Measurements from ENCODE around the gene UQCRHL.

The UQCRHL gene

GRCh38 chr1:15799004-15799867 lies 8.2 kb downstream of the UQCRHL start:
- Histone ChIP-seq H3K4me3 (ENCODE audit: low read length in 2 of 2) (no peak overlapping the region), H3K36me3 (replicated peaks in 1 of 2; ENCODE audit: control insufficient read depth in 2 of 2, insufficient read depth in 2 of 2, low read length in 2 of 2) (no peaks in the 10 kb centered on the region), H3K18ac (ENCODE audit: low read length) (no peak overlapping the region), H2BK12ac (ENCODE audit: low read length) (no peak overlapping the region), H3K14ac (ENCODE audit: low read length) (no peak overlapping the region), H4K8ac (ENCODE audit: low read depth, low read length) (no peak overlapping the region), H2AFZ (ENCODE audit: low read length) (no peak overlapping the region), H3K4ac (ENCODE audit: low read length) (no peak overlapping the region), H3K27ac (replicated peaks; ENCODE audit: low read length) (no peak overlapping the region), H2BK5ac (ENCODE audit: low read length) (no peak overlapping the region), H3K27me3 (ENCODE audit: control insufficient read depth in 3 of 3, insufficient read depth in 3 of 3, low read depth in 1 of 3, low read length in 3 of 3) (peaks cover 0 to 6% (median 0%) of the 10 kb centered on the region in 3 experiments), H2BK120ac (ENCODE audit: low read depth, low read length) (no peak overlapping the region), H3K79me1 (ENCODE audit: low read depth, low read length) (no peaks in the 10 kb centered on the region), H3K4me2 (ENCODE audit: insufficient read depth, low read length, poor library complexity, severe bottlenecking) (no peak overlapping the region), H2BK15ac (ENCODE audit: low read length) (no peak overlapping the region), H2AK5ac (ENCODE audit: low read depth, low read length) (no peak overlapping the region), H3K23ac (ENCODE audit: low read depth, low read length, poor library complexity) (no peak overlapping the region), H4K91ac (ENCODE audit: low read depth, low read length, poor library complexity) (no peak overlapping the region), H3K9ac (ENCODE audit: low read depth, low read length, poor library complexity) (no peak overlapping the region), H3K4me1 (ENCODE audit: control insufficient read depth in 2 of 2, insufficient read depth in 1 of 2, low read depth in 1 of 2, low read length in 2 of 2) (peaks cover 8 to 21% of the 10 kb centered on the region in 2 donors), H3K9me3 (replicated peaks in 1 of 2; ENCODE audit: control insufficient read depth in 2 of 2, insufficient read depth in 1 of 2, low read depth in 1 of 2, low read length in 2 of 2) (no peaks in the 10 kb centered on the region)
- WGBS, 2 donors (ENCODE audit: extremely low coverage in 2 of 2, insufficient read length in 2 of 2, insufficient replicate concordance in 1 of 2): no CpG with 5 or more reads among the region's 9 CpGs
- DNase-seq (ENCODE audit: low spot score): no peak

GRCh38 chr1:15797614-15798390 lies 9.6 kb downstream of the UQCRHL start:
- Histone ChIP-seq H3K36me3 (replicated peaks in 1 of 2; ENCODE audit: control insufficient read depth in 2 of 2, insufficient read depth in 2 of 2, low read length in 2 of 2) (no peaks in the 10 kb centered on the region), H4K8ac (ENCODE audit: low read depth, low read length) (no peak overlapping the region), H2BK120ac (ENCODE audit: low read depth, low read length) (no peak overlapping the region), H3K14ac (ENCODE audit: low read length) (no peak overlapping the region), H3K9me3 (replicated peaks in 1 of 2; ENCODE audit: control insufficient read depth in 2 of 2, insufficient read depth in 1 of 2, low read depth in 1 of 2, low read length in 2 of 2) (no peaks in the 10 kb centered on the region), H3K4me3 (ENCODE audit: low read length in 2 of 2) (no peak overlapping the region), H3K4me1 (ENCODE audit: control insufficient read depth in 2 of 2, insufficient read depth in 1 of 2, low read depth in 1 of 2, low read length in 2 of 2) (peaks cover 8 to 14% of the 10 kb centered on the region in 2 donors), H3K27me3 (ENCODE audit: control insufficient read depth in 3 of 3, insufficient read depth in 3 of 3, low read depth in 1 of 3, low read length in 3 of 3) (peaks cover 0 to 5% (median 0%) of the 10 kb centered on the region in 3 experiments), H2BK15ac (ENCODE audit: low read length) (no peak overlapping the region), H3K4ac (ENCODE audit: low read length) (no peak overlapping the region), H3K9ac (ENCODE audit: low read depth, low read length, poor library complexity) (no peak overlapping the region), H3K23ac (ENCODE audit: low read depth, low read length, poor library complexity) (no peak overlapping the region), H4K91ac (ENCODE audit: low read depth, low read length, poor library complexity) (no peak overlapping the region), H2AK5ac (ENCODE audit: low read depth, low read length) (no peak overlapping the region), H2AFZ (ENCODE audit: low read length) (no peak overlapping the region), H3K4me2 (ENCODE audit: insufficient read depth, low read length, poor library complexity, severe bottlenecking) (no peak overlapping the region), H3K27ac (replicated peaks; ENCODE audit: low read length) (no peak overlapping the region), H3K79me1 (ENCODE audit: low read depth, low read length) (no peaks in the 10 kb centered on the region), H2BK5ac (ENCODE audit: low read length) (no peak overlapping the region), H3K18ac (ENCODE audit: low read length) (no peak overlapping the region), H2BK12ac (ENCODE audit: low read length) (no peak overlapping the region)
- WGBS, 2 donors (ENCODE audit: extremely low coverage in 2 of 2, insufficient read length in 2 of 2, insufficient replicate concordance in 1 of 2): no CpG with 5 or more reads among the region's 14 CpGs
- DNase-seq (ENCODE audit: low spot score): no peak

- Histone ChIP-seq H3K9me3 (replicated peaks in 1 of 2; ENCODE audit: control insufficient read depth in 2 of 2, insufficient read depth in 1 of 2, low read depth in 1 of 2, low read length in 2 of 2) (no peaks in the 10 kb centered on the region), H3K4me3 (ENCODE audit: low read length in 2 of 2) (no peak overlapping the region), H3K9ac (ENCODE audit: low read depth, low read length, poor library complexity) (no peak overlapping the region), H2BK5ac (ENCODE audit: low read length) (no peak overlapping the region), H2BK12ac (ENCODE audit: low read length) (no peak overlapping the region), H3K27me3 (ENCODE audit: control insufficient read depth in 3 of 3, insufficient read depth in 3 of 3, low read depth in 1 of 3, low read length in 3 of 3) (no peaks in the 10 kb centered on the region), H3K14ac (ENCODE audit: low read length) (no peak overlapping the region), H2AK5ac (ENCODE audit: low read depth, low read length) (no peak overlapping the region), H3K4me2 (ENCODE audit: insufficient read depth, low read length, poor library complexity, severe bottlenecking) (no peak overlapping the region), H2BK120ac (ENCODE audit: low read depth, low read length) (no peak overlapping the region), H3K4ac (ENCODE audit: low read length) (no peak overlapping the region), H2BK15ac (ENCODE audit: low read length) (no peak overlapping the region), H3K4me1 (ENCODE audit: control insufficient read depth in 2 of 2, insufficient read depth in 1 of 2, low read depth in 1 of 2, low read length in 2 of 2) (peaks cover 8 to 14% of the 10 kb centered on the region in 2 donors), H3K79me1 (ENCODE audit: low read depth, low read length) (no peaks in the 10 kb centered on the region), H4K8ac (ENCODE audit: low read depth, low read length) (no peak overlapping the region), H3K23ac (ENCODE audit: low read depth, low read length, poor library complexity) (no peak overlapping the region), H3K27ac (replicated peaks; ENCODE audit: low read length) (no peak overlapping the region), H3K36me3 (replicated peaks in 1 of 2; ENCODE audit: control insufficient read depth in 2 of 2, insufficient read depth in 2 of 2, low read length in 2 of 2) (no peaks in the 10 kb centered on the region), H2AFZ (ENCODE audit: low read length) (no peak overlapping the region), H3K18ac (ENCODE audit: low read length) (no peak overlapping the region), H4K91ac (ENCODE audit: low read depth, low read length, poor library complexity) (no peak overlapping the region)
- no CpG with 5 or more reads among the region's 2 CpGs for WGBS, 2 donors (ENCODE audit: extremely low coverage in 2 of 2, insufficient read length in 2 of 2, insufficient replicate concordance in 1 of 2)
- DNase-seq (ENCODE audit: low spot score): no peak
These were observed 11.4 kb downstream of the UQCRHL start for GRCh38 chr1:15796086-15796462.

Measured in neuronal stem cell (in vitro differentiated cells).